K562 (cell line): Measurements from ENCODE around the gene TPGS1. TPM values are rescaled to one million over a fixed set of nuclear protein-coding genes. Genes with fewer than 3 reads are reported as not detected.
A peak's percentile ranks its signal among the peaks of the same experiment; 100 is the strongest.

Experiments
- AFF1 ChIP-seq, 2 experiments: fragments of 450-650 bp; IDR thresholded peaks; 2 replicates each; pipeline ENCODE4 v1.6.1; 2018; ENCODE audit warnings: mild to moderate bottlenecking in 2 of 2, low read depth in 1 of 2; ENCODE audit not compliant: partially characterized antibody in 2 of 2
- ARNT ChIP-seq, 2 experiments: fragments of 450-650 bp; IDR thresholded peaks; 2 replicates each; pipeline ENCODE4 v1.6.1; 2016; ENCODE audit warnings: mild to moderate bottlenecking in 1 of 2
- CHD2 ChIP-seq: IDR thresholded peaks from 2 replicates; pipeline ENCODE4 v1.6.1; 2011; ENCODE audit warnings: low read depth, low read length
- E4F1 ChIP-seq: fragments of 250-450 bp; sonication (Bioruptor Pico); IDR thresholded peaks from 2 replicates; pipeline ENCODE4 v1.5.0; 2021; ENCODE audit warnings: mild to moderate bottlenecking, borderline replicate concordance
- ELK1 ChIP-seq: sonication (generic); formaldehyde crosslinking; IDR thresholded peaks from 2 replicates; pipeline ENCODE4 v1.8.1; 2022; ENCODE audit warnings: missing genetic modification reagents
- FOXP1 ChIP-seq: sonication (generic); formaldehyde crosslinking; IDR thresholded peaks from 2 replicates; pipeline ENCODE4 v1.8.0; 2022; ENCODE audit warnings: mild to moderate bottlenecking, missing genetic modification reagents
- HMBOX1 ChIP-seq: sonication (generic); IDR thresholded peaks from 2 replicates; pipeline ENCODE4 v1.6.1; 2016
- PRMT5 ChIP-seq: sonication (generic); formaldehyde crosslinking; IDR thresholded peaks from 2 replicates; pipeline ENCODE4 v1.5.0; 2020; ENCODE audit warnings: missing genetic modification reagents
- SAFB2 ChIP-seq: fragments of 200-400 bp; formaldehyde crosslinking; IDR thresholded peaks from 2 replicates; pipeline ENCODE4 v1.6.1; 2018; ENCODE audit warnings: borderline replicate concordance, low read length, low read depth, moderate library complexity; ENCODE audit not compliant: severe bottlenecking
- XRCC4 ChIP-seq: IDR thresholded peaks from one replicate; pipeline ENCODE4 v1.6.1; 2011; ENCODE audit not compliant: insufficient read depth, insufficient read length; ENCODE audit errors: extremely low read depth
- ZC3H4 ChIP-seq: sonication (generic); formaldehyde crosslinking; IDR thresholded peaks from 2 replicates; pipeline ENCODE4 v1.9.0; 2021; ENCODE audit warnings: missing genetic modification reagents, borderline replicate concordance
- ZFP1 ChIP-seq: fragments of 450-650 bp; formaldehyde crosslinking; IDR thresholded peaks from 2 replicates; pipeline ENCODE4 v1.4.0; 2020; ENCODE audit warnings: mild to moderate bottlenecking, mixed read lengths
- ZNF224 ChIP-seq: sonication (generic); formaldehyde crosslinking; IDR thresholded peaks from 2 replicates; pipeline ENCODE4 v1.8.0; 2022; ENCODE audit warnings: mild to moderate bottlenecking, missing genetic modification reagents
- ZNF274 ChIP-seq: IDR thresholded peaks from 2 replicates; pipeline ENCODE4 v1.6.1; 2011; ENCODE audit warnings: low read depth, mild to moderate bottlenecking, low read length, moderate library complexity, borderline replicate concordance
- ZNF384 ChIP-seq: IDR thresholded peaks from 2 replicates; pipeline ENCODE4 v1.6.1; 2012; ENCODE audit warnings: low read depth, low read length, improper control_type of control experiment
- polyA plus RNA-seq, 8 experiments: library from polyadenylated mRNA; depleted of rRNA in 4 of 8; stranded (reverse) in 5 of 8; unstranded in 3 of 8; fragments of >200 nt; fragmentation: Nextera tagmentation in 2 of 8; fragmentation: Illumina TruSeq in 1 of 8; extraction: Ambion mirVana in 2 of 8; extraction: Trizol in 1 of 8; gene quantifications; 2 replicates each; pipeline versions ENCODE4 v1.2.1 to v1.2.3, GENCODE V29; 2011 to 2014; ENCODE audit warnings: inconsistent platforms in 1 of 8, missing spikeins in 1 of 8
- total RNA-seq, 7 experiments: library from RNA; depleted of rRNA in 6 of 7; stranded (reverse); fragments of >200 nt in 6 of 7; fragmentation: Illumina TruSeq in 2 of 7; extraction: Trizol in 2 of 7; gene quantifications; 2 replicates each; pipeline versions ENCODE4 v1.2.1 to v1.2.3, GENCODE V29; 2011 to 2021; ENCODE audit warnings: low replicate concordance in 1 of 7
- TF ChIP-seq, protein P1 (sequence below): fragments of 450-650 bp; IDR thresholded peaks from 2 replicates; pipeline ENCODE4 v1.6.1; 2016

The TPGS1 gene
- total and polyA plus RNA-seq, 9 of the 15 experiments (the other 6 are each of a cell fraction or from before 2014, with no cell fraction given): 0.30 to 31.6 (median 1.2) TPM; not detected in 2

GRCh38 chr19:488505-489417 lies 18.5 kb upstream of the TPGS1 start (continued):
- TF ChIP-seq E4F1 (CRISPR knock-in tag) (no peak), CHD2 (peak; percentile 32; the same call in 1 of the 2 replicates), ELK1 (CRISPR knock-in tag) (no peak), XRCC4 (no peak), AFF1 (IDR thresholded peaks at IDR 0.05; ENCODE audit: low read depth in 1 of 2, partially characterized antibody in 2 of 2) (peak in 1 of 2 experiments; percentile 93), FOXP1 (CRISPR knock-in tag) (no peak), PRMT5 (CRISPR knock-in tag) (no peak), ARNT (IDR thresholded peaks at IDR 0.05) (no peak), ZNF384 (0 out of 2 replicates have a peak, but pooled peaks have one; percentile 7), ZNF274 (no peak), ZC3H4 (no peak), SAFB2 (no peak), ZFP1 (CRISPR knock-in tag) (no peak), ZNF224 (CRISPR knock-in tag) (no peak), HMBOX1 (no peak)
- TF ChIP-seq, protein P1, sequence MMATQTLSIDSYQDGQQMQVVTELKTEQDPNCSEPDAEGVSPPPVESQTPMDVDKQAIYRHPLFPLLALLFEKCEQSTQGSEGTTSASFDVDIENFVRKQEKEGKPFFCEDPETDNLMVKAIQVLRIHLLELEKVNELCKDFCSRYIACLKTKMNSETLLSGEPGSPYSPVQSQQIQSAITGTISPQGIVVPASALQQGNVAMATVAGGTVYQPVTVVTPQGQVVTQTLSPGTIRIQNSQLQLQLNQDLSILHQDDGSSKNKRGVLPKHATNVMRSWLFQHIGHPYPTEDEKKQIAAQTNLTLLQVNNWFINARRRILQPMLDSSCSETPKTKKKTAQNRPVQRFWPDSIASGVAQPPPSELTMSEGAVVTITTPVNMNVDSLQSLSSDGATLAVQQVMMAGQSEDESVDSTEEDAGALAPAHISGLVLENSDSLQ: no peak
